ENCODE results near the gene SOWAHA. TPM values are rescaled to one million over a fixed set of nuclear protein-coding genes. Genes with fewer than 3 reads are reported as not detected.

The SOWAHA gene
- total RNA-seq, 1 donor from 2014 or later = not detected

DNA sequence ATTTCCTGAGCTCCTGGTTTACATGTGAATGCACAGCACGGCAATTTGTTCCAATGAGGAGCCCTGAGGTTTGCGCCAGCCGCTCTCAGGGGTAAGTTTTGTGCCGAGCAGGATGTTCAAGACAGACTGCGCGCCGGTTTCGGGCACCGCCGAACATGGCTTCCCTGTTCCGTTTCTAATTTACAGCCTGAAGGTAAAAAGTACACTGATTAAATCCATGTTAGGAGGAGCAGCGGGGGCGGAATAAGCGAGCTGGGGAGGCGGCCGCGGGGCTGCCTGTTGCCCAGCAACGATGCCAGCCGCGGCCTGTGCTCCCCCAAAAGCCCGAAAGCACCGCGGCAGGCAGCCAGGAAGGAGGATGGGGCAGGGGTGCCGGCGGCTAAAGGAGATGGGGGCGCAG, 6.4 kb downstream of the SOWAHA start:
- TF ChIP-seq, protein P1, sequence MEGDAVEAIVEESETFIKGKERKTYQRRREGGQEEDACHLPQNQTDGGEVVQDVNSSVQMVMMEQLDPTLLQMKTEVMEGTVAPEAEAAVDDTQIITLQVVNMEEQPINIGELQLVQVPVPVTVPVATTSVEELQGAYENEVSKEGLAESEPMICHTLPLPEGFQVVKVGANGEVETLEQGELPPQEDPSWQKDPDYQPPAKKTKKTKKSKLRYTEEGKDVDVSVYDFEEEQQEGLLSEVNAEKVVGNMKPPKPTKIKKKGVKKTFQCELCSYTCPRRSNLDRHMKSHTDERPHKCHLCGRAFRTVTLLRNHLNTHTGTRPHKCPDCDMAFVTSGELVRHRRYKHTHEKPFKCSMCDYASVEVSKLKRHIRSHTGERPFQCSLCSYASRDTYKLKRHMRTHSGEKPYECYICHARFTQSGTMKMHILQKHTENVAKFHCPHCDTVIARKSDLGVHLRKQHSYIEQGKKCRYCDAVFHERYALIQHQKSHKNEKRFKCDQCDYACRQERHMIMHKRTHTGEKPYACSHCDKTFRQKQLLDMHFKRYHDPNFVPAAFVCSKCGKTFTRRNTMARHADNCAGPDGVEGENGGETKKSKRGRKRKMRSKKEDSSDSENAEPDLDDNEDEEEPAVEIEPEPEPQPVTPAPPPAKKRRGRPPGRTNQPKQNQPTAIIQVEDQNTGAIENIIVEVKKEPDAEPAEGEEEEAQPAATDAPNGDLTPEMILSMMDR (IDR thresholded peaks at IDR 0.05) = no peak
- Mint-ChIP-seq H3K27ac (ENCODE audit: unreplicated experiment) (no peak overlapping the region), H3K4me3 (ENCODE audit: unreplicated experiment) (no peak overlapping the region), H3K36me3 (ENCODE audit: unreplicated experiment) (no peaks in the 10 kb centered on the region), H3K9me3 (ENCODE audit: unreplicated experiment) (no peaks in the 10 kb centered on the region), H3K4me1 (ENCODE audit: unreplicated experiment) (peaks cover 16% of the 10 kb centered on the region), H3K27me3 (ENCODE audit: unreplicated experiment) (no peaks in the 10 kb centered on the region)
- DNase-seq (ENCODE audit: extremely low spot score, unreplicated experiment) = no peak

DNA sequence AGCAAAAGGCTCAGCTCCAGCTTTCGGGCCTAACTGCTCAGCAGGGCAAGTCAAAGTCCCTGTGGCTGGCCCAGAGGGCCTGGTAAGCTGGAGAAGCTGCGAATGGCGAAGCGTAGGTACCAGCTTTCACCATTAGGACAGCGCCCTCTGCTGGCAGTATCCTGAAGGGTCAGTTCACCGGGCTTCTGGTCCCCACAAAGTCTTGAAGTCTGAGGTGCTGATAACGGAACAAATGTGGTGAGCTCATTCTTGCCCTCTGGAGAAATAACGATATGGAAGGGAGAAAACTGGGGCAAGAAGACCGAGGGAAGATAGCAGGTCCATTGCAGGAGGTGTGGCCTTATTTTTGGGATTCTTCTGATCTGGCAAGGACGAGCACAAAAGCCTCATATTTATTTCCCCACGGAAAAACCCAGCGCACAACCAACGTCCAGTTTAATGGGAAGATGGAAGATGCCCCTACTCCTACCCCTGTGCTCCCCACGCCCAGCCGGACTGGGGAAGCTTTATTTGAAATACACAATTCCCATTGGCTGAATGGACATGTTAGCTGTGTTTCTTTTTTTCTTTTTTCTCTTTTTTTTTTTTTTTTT, 7.2 kb downstream of the SOWAHA start:
- H3K27me3 Mint-ChIP-seq (ENCODE audit: unreplicated experiment) = no peaks in the 10 kb centered on the region
- H3K36me3 Mint-ChIP-seq (ENCODE audit: unreplicated experiment) = no peaks in the 10 kb centered on the region
- H3K9me3 Mint-ChIP-seq (ENCODE audit: unreplicated experiment) = no peaks in the 10 kb centered on the region
- H3K4me1 Mint-ChIP-seq (ENCODE audit: unreplicated experiment) = peaks cover 13% of the 10 kb centered on the region
- no peak overlapping the region for H3K4me3 Mint-ChIP-seq (ENCODE audit: unreplicated experiment)
- H3K27ac Mint-ChIP-seq (ENCODE audit: unreplicated experiment) = no peak overlapping the region
- peak; percentile 93 for DNase-seq (ENCODE audit: extremely low spot score, unreplicated experiment)
- TF ChIP-seq, protein P1 (IDR thresholded peaks at IDR 0.05) = peak; percentile 92

- H3K4me3 Mint-ChIP-seq (ENCODE audit: unreplicated experiment) = no peak overlapping the region
Measured at GRCh38 chr5:132821350-132821749, 8.2 kb downstream of the SOWAHA start.

GRCh38 chr5:132821791-132822190, 8.7 kb downstream of the SOWAHA start:
- Mint-ChIP-seq H3K27me3 (ENCODE audit: unreplicated experiment) (no peaks in the 10 kb centered on the region), H3K4me3 (ENCODE audit: unreplicated experiment) (no peak overlapping the region), H3K27ac (ENCODE audit: unreplicated experiment) (no peak overlapping the region), H3K9me3 (ENCODE audit: unreplicated experiment) (no peaks in the 10 kb centered on the region), H3K36me3 (ENCODE audit: unreplicated experiment) (no peaks in the 10 kb centered on the region), H3K4me1 (ENCODE audit: unreplicated experiment) (peaks cover 10% of the 10 kb centered on the region)
- no peak for DNase-seq (ENCODE audit: extremely low spot score, unreplicated experiment)
- TF ChIP-seq, protein P1 (IDR thresholded peaks at IDR 0.05) = no peak

More at GRCh38 chr5:132821350-132821749, 8.2 kb downstream of the SOWAHA start:
- TF ChIP-seq, protein P1 (IDR thresholded peaks at IDR 0.05) = no peak
- Mint-ChIP-seq H3K27ac (ENCODE audit: unreplicated experiment) (no peak overlapping the region), H3K4me1 (ENCODE audit: unreplicated experiment) (peaks cover 10% of the 10 kb centered on the region), H3K27me3 (ENCODE audit: unreplicated experiment) (no peaks in the 10 kb centered on the region), H3K36me3 (ENCODE audit: unreplicated experiment) (no peaks in the 10 kb centered on the region), H3K9me3 (ENCODE audit: unreplicated experiment) (no peaks in the 10 kb centered on the region)
- DNase-seq (ENCODE audit: extremely low spot score, unreplicated experiment) = no peak

GRCh38 chr5:132822650-132823480, 9.8 kb downstream of the SOWAHA start:
- Mint-ChIP-seq H3K27me3 (ENCODE audit: unreplicated experiment) (no peaks in the 10 kb centered on the region), H3K36me3 (ENCODE audit: unreplicated experiment) (no peaks in the 10 kb centered on the region), H3K9me3 (ENCODE audit: unreplicated experiment) (no peaks in the 10 kb centered on the region), H3K4me1 (ENCODE audit: unreplicated experiment) (peaks cover 10% of the 10 kb centered on the region), H3K4me3 (ENCODE audit: unreplicated experiment) (no peak overlapping the region), H3K27ac (ENCODE audit: unreplicated experiment) (no peak overlapping the region)
- TF ChIP-seq, protein P1 (IDR thresholded peaks at IDR 0.05) = no peak
- no peak for DNase-seq (ENCODE audit: extremely low spot score, unreplicated experiment)
